NCI-H345 (cell line): ENCODE data around the gene MGAT4A.

ENCODE experiments used
- DNase-seq: peaks from one replicate; lab custom pipeline; 2025; lab: John Stamatoyannopoulos, UW

MGAT4A gene

DNA sequence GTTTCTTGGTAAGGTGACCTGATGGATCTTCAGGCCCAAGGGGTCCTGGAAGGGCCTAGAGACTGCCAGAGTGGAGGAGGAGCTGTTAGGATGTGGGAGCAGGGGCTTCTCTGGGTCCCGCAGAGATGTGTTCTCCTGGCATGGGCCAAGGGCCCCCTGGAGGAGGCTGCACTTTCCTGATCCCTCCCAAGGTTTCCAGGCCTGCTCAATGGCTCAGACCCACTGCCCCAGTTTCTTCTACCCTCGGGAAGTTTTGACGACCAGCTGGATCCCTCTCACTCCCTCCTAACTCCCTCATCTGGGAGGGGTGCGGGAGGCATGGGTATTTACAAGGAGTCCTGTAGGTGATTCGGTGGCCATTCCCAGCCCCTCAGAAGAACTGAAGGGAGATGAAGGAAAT, 158.7 kb downstream of the MGAT4A start:
- DNase-seq, result no peak

DNA sequence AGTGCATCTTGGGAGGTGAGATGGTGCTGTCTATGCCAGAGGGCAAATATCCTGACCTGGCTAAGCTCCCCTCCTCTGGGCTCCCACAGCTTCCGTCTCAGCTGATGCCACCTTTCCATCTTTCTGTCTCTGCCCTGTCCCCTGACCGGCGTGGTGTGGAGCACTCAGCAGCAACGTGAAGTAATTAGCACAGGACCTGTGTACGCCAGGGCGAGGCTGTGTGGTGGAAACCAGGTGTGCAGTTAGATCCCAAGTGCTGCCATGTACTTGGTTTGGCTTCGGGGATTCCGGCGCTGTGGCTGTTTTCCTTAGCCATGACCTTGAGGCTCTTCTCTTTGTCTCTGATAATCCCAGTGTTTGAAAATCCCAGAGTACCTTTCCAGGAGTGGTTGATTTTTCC, 159.1 kb downstream of the MGAT4A start:
- no peak for DNase-seq

DNA sequence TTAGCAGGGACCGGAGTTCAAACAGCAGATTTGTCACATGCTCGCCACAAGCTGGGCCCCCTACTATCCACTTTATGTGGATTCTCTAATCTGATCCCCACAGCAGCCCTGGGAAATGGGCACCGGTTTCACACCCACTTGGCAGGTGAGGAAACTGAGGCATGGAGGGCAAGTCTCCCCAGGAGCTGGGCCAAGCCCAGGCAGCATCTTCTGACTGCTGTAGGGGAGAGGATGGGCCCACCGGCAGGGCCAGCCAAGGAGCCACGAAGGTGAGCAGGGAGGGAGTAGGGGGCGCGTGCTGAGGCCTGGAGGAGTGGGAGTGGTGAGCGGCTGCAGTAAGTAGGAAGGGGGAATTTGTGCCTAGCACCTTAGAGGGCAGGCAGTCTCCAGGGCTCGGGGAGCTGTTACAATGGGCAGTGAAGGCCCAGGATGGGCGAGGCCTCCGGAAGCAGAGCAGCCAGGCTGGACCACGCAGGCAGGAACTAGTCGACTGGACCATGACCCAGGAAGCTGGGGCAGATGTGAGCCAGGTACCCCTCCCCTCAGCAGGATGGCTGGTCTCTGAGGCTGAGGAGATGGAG, 159.7 kb downstream of the MGAT4A start:
- DNase-seq, result no peak

DNA sequence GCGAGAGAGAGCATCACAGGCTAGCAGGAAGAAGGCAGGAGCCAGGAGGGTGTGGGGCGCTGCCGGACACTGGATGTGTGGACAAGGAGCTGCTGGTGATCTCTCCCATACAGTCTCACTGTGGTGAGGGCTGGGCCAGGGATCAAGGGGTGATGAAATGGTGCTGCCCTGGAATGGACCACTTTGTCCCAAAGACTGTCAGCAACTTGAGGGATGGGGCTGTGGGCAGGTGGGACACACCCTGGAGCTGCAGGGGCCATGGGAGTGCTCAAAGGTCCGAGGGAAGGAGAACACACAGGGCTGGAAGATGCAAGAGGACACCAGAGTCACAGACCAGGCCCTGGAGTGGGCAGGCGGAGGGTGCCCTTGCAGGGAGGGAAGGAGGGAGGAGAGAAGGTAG, 160.6 kb downstream of the MGAT4A start:
- DNase-seq, result no peak

DNA sequence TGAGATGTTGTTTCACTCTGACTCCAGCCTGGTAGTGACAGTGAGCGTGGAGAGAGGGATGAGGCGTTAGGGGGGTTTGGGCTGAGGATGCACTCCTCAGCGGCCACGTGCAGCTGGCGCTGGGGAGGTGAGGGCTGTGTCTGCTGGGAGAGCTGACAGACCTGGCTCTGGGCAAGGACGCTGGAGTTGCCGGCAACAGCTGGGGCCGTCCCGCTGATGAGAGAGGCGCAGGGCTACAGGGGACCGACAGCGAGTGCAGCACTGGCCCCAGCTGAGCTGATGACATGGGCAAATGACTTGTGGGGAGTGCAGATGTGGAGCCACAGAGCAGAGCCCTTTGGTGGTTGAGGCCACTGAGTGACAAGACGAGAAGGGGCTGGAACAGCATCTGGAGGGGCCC, 161.0 kb downstream of the MGAT4A start:
- no peak for DNase-seq

DNA sequence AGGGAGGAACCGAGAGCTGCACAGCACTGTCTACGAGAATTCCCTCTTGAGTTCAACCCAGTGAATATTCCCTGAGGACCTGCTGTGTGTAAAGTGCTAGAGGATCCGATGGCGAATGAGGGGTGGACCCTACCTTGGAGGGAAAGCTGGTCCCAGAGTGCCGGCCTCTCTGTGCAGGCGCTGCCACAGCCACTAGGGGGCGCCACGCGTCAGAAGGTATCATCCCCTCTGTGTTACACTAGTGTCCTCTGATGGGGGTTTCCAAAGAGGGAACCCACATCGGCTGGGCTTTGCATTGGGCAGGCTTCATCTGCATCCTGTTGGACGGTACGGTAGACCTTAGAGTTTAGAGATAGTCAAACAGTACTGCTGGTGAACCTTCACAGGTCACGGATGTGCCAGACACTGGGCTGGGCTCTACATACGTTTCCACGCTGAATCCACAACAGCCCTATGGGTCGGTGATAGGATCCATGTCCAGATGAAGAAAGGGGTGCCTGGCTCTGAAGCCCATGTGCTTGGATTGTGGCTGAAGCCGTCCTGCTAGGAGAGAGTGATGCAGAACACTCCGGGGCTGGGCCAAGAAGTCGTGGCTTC, 161.6 kb downstream of the MGAT4A start:
- peak; percentile 28 for DNase-seq
